ENCODE measurements around the gene LENG8. TPM values are rescaled to one million over a fixed set of nuclear protein-coding genes. Genes with fewer than 3 reads are reported as not detected.

The LENG8 gene
- total and polyA plus RNA-seq, 2 of the 4 experiments (the other 2 are of a cell fraction) = 21.1 to 93.9 TPM

GRCh38 chr19:54418030-54418929 lies 30.7 kb upstream of the LENG8 start:
- Histone ChIP-seq H3K4ac (ENCODE audit: low read depth, low read length) (no peak overlapping the region), H2BK5ac (ENCODE audit: low read depth, low read length, poor library complexity, severe bottlenecking) (no peak overlapping the region), H3K9ac (ENCODE audit: low read depth, low read length) (no peak overlapping the region), H4K8ac (ENCODE audit: low read depth in 2 of 2, low read length in 2 of 2) (no peak overlapping the region), H3K36me3 (ENCODE audit: control insufficient read depth, insufficient read depth, low read length) (no peaks in the 10 kb centered on the region), H3K9me1 (ENCODE audit: insufficient read depth, low read length) (peaks cover 3% of the 10 kb centered on the region; the same call in 1 of the 2 replicates), H3K27me3 (ENCODE audit: control insufficient read depth, insufficient read depth, low read length) (peaks cover 35% of the 10 kb centered on the region), H2BK15ac (ENCODE audit: low read depth, low read length) (no peak overlapping the region), H3K9me3 (ENCODE audit: control insufficient read depth, insufficient read depth, low read length) (peaks cover 4% of the 10 kb centered on the region; the same call in 1 of the 2 replicates), H3K79me1 (ENCODE audit: low read depth in 1 of 2, low read length in 2 of 2) (no peaks in the 10 kb centered on the region), H3K27ac (ENCODE audit: insufficient read depth, low read length) (no peak overlapping the region), H2BK120ac (ENCODE audit: low read depth, low read length) (no peak overlapping the region), H3K14ac (replicated peaks; ENCODE audit: low read depth, low read length) (no peak overlapping the region), H4K20me1 (ENCODE audit: insufficient read depth, low read length) (no peaks in the 10 kb centered on the region), H4K5ac (ENCODE audit: low read depth, low read length) (no peak overlapping the region), H2AFZ (replicated peaks; ENCODE audit: low read length, poor library complexity) (peak overlapping the region; percentile 44), H2AK9ac (replicated peaks; ENCODE audit: low read depth, low read length, poor library complexity) (no peak overlapping the region), H2AK5ac (ENCODE audit: low read depth, low read length) (no peak overlapping the region), H4K91ac (ENCODE audit: insufficient read depth, low read depth, low read length) (no peak overlapping the region), H3K4me2 (ENCODE audit: low read depth, low read length) (no peak overlapping the region; the same call in 1 of the 2 replicates), H3K23ac (ENCODE audit: low read depth, low read length) (no peak overlapping the region), H2BK20ac (ENCODE audit: low read depth, low read length) (no peak overlapping the region), H3K56ac (ENCODE audit: extremely low read depth, insufficient read depth, low read length) (no peak overlapping the region), H3K18ac (ENCODE audit: low read depth, low read length) (no peak overlapping the region), H3K4me3 (ENCODE audit: insufficient read depth, low read depth, low read length) (no peak overlapping the region), H3K4me1 (ENCODE audit: control insufficient read depth, insufficient read depth, low read length) (no peaks in the 10 kb centered on the region)
- DNase-seq (peak; percentile 19), ATAC-seq (ENCODE audit: low read depth) (peak; percentile 54)
- dilution Hi-C loops (cut with HindIII; ENCODE audit: low sequenced_read_pairs, unreplicated experiment) (no loop called here), intact Hi-C loops (cut with micrococcal nuclease) (no loop called here), in situ Hi-C loops (cut with MboI; ENCODE audit: low sequenced_read_pairs) (no loop called here)
- ChIA-PET POLR2A (ENCODE audit: unreplicated experiment) (no interaction called here), CTCF (no interaction called here)
- 33% methylated on average over 4 of the region's 25 CpGs; no CpG with 5 or more reads in 1 of the 2 experiments for WGBS, 2 experiments (ENCODE audit: extremely low coverage in 2 of 2, insufficient read length in 1 of 2)
- TF ChIP-seq CHD1 (IDR thresholded peaks at IDR 0.05; ENCODE audit: low read depth, low read length) (no peak), MAFK (IDR thresholded peaks at IDR 0.05; ENCODE audit: low read depth, low read length) (no peak), RFX5 (IDR thresholded peaks at IDR 0.05; ENCODE audit: low read depth, low read length) (no peak), SMC3 (IDR thresholded peaks at IDR 0.05; ENCODE audit: low read depth, low read length) (no peak), RAD21 (IDR thresholded peaks at IDR 0.05; ENCODE audit: low read length) (no peak), NFE2L2 (IDR thresholded peaks at IDR 0.05; ENCODE audit: low read depth, low read length) (no peak), MXI1 (IDR thresholded peaks at IDR 0.05; ENCODE audit: borderline replicate concordance, low read depth, low read length) (no peak), FOS (IDR thresholded peaks at IDR 0.05; ENCODE audit: low read depth, low read length) (no peak), CEBPB (IDR thresholded peaks at IDR 0.05; ENCODE audit: low read depth, low read length) (no peak)
- TF ChIP-seq, protein P1, sequence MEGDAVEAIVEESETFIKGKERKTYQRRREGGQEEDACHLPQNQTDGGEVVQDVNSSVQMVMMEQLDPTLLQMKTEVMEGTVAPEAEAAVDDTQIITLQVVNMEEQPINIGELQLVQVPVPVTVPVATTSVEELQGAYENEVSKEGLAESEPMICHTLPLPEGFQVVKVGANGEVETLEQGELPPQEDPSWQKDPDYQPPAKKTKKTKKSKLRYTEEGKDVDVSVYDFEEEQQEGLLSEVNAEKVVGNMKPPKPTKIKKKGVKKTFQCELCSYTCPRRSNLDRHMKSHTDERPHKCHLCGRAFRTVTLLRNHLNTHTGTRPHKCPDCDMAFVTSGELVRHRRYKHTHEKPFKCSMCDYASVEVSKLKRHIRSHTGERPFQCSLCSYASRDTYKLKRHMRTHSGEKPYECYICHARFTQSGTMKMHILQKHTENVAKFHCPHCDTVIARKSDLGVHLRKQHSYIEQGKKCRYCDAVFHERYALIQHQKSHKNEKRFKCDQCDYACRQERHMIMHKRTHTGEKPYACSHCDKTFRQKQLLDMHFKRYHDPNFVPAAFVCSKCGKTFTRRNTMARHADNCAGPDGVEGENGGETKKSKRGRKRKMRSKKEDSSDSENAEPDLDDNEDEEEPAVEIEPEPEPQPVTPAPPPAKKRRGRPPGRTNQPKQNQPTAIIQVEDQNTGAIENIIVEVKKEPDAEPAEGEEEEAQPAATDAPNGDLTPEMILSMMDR (conservative IDR thresholded peaks at IDR 0.05; ENCODE audit: low read depth, low read length) = no peak
- TF ChIP-seq, protein P2, sequence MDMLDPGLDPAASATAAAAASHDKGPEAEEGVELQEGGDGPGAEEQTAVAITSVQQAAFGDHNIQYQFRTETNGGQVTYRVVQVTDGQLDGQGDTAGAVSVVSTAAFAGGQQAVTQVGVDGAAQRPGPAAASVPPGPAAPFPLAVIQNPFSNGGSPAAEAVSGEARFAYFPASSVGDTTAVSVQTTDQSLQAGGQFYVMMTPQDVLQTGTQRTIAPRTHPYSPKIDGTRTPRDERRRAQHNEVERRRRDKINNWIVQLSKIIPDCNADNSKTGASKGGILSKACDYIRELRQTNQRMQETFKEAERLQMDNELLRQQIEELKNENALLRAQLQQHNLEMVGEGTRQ (IDR thresholded peaks at IDR 0.05; ENCODE audit: low read depth, low read length) = no peak
- BruUV-seq (replicated peaks) = no TSS peak

All from IMR-90 (cell line).